HG03159 (cell line): ENCODE results near the gene MT1G.
"Not testable (repeated sequence)": the region's sequence is repeated elsewhere in the genome, so short reads cannot be mapped to it uniquely, and the experiment has no call there.

Experiments
- ATAC-seq: cut with Tn5 transposase; IDR thresholded peaks from one replicate; pipeline ENCODE4 v1.9.1; 2021; ENCODE audit warnings: mild to moderate bottlenecking, moderate library complexity; ENCODE audit not compliant: unreplicated experiment

MT1G gene

GRCh38 chr16:56637814-56638750 is 29.8 kb downstream of the MT1G start, which contains the start of gene MT1A:
MT1A (plus strand) TSS chr16:56638666; CDS start chr16:56638739, 73 bp downstream.
- ATAC-seq = no peak

- no peak for ATAC-seq
Measured at GRCh38 chr16:56636616-56637413, 31.1 kb downstream of the MT1G start.

- ATAC-seq = no peak
Measured at GRCh38 chr16:56635441-56635967, 32.4 kb downstream of the MT1G start.

GRCh38 chr16:56634715-56635440 is 33.0 kb downstream of the MT1G start:
- ATAC-seq = no peak

GRCh38 chr16:56633535-56633934 is 34.3 kb downstream of the MT1G start:
- ATAC-seq = no peak

GRCh38 chr16:56632848-56633365 is 35.0 kb downstream of the MT1G start:
- no peak for ATAC-seq

- no peak for ATAC-seq
Measured at GRCh38 chr16:56632156-56632847, 35.6 kb downstream of the MT1G start, which contains the start of gene MT1M. MT1M (plus strand) TSS chr16:56632659; CDS start chr16:56632732, 73 bp downstream.

- no peak for ATAC-seq
Measured at GRCh38 chr16:56631832-56632155, 36.1 kb downstream of the MT1G start.

GRCh38 chr16:56631197-56631596 is 36.7 kb downstream of the MT1G start:
- no peak for ATAC-seq

- peak; percentile 78 for ATAC-seq
Measured at GRCh38 chr16:56630134-56630533, 37.7 kb downstream of the MT1G start.

GRCh38 chr16:56629531-56629930 is 38.3 kb downstream of the MT1G start:
- ATAC-seq = no peak

- no peak for ATAC-seq
Measured at GRCh38 chr16:56628486-56629350, 39.1 kb downstream of the MT1G start.

- ATAC-seq = no peak
Measured at GRCh38 chr16:56626685-56627084, 41.2 kb downstream of the MT1G start.

- ATAC-seq = no peak
Measured at GRCh38 chr16:56625943-56626654, 41.8 kb downstream of the MT1G start.

GRCh38 chr16:56625140-56625942 is 42.5 kb downstream of the MT1G start, which contains the start of gene MT1E:
MT1E (plus strand) TSS chr16:56625781; CDS start chr16:56625852, 71 bp downstream.
- no peak for ATAC-seq

GRCh38 chr16:56623637-56624036 is 44.2 kb downstream of the MT1G start:
- no peak for ATAC-seq

- not testable (repeated sequence) for ATAC-seq
Measured at GRCh38 chr16:56623184-56623583, 44.7 kb downstream of the MT1G start.
